HTR-8/SVneo (cell line): ENCODE data around the gene CBX1.
A peak's percentile ranks its signal among the peaks of the same experiment; 100 is the strongest.

Experiments used
- DNase-seq: peaks from one replicate; pipeline ENCODE4 v3.0.0; 2011; ENCODE audit warnings: low spot score, mixed read lengths; ENCODE audit not compliant: insufficient read length
- FAIRE-seq: peaks from 2 replicates; lab custom pipeline; 2011; peaks lifted over from hg19 to GRCh38; lab: Jason Lieb, UNC

The CBX1 gene

GRCh38 chr17:48125829-48126531 lies 24.7 kb upstream of the CBX1 start:
- FAIRE-seq (no peak), DNase-seq (no peak)

GRCh38 chr17:48123776-48124388 lies 22.6 kb upstream of the CBX1 start:
- no peak for FAIRE-seq

DNA sequence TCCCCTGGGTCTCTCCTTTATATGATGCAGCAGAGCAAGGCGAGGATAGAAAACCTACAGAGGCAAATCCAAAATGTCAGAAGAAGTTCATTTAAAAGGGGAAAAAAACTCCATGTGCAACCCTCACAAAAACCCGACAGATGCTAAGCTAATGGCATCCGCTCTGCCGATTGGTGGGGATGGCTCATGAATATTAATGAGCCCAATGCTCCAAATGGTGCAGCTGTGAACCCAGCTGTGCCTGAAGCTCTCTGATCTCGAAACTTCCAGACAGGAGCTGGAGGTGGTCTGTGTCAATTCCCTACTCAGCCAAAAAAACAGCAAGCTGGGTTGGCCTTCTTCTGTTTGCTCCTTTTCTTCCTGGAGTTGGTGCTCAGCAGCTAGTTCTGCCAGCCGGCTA lies 21.8 kb upstream of the CBX1 start:
- DNase-seq (no peak), FAIRE-seq (no peak)

More at GRCh38 chr17:48123776-48124388, 22.6 kb upstream of the CBX1 start:
- DNase-seq: no peak

- no peak for DNase-seq
- no peak for FAIRE-seq
These were observed 21.4 kb upstream of the CBX1 start for GRCh38 chr17:48122665-48123045.

- DNase-seq (no peak), FAIRE-seq (no peak)
These were observed 20.8 kb upstream of the CBX1 start for GRCh38 chr17:48121923-48122664.

GRCh38 chr17:48113201-48113676 lies 12.0 kb upstream of the CBX1 start:
- no peak for DNase-seq
- FAIRE-seq: no peak

GRCh38 chr17:48111937-48112241 lies 10.6 kb upstream of the CBX1 start:
- FAIRE-seq: no peak
- DNase-seq: no peak

DNA sequence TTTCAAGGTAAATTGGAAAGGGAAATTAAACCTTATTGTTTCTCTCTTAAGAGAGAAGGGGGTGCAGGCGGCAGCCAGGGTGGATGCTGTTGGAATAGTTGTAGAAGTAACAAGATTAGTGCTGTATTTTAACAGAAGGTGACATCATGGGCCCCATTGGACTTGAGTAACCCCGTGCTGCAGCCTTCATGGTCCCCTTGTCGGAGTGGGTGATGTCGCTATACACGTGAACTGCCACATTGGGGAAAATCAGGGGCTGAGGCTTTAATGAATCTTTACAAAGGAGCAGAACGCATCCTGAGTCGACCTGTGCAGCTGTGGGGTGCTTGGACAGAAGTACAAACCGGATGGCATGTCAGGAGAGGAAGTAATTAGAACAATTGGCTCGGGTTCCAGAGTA lies 9.5 kb upstream of the CBX1 start:
- FAIRE-seq (no peak), DNase-seq (no peak)

GRCh38 chr17:48107137-48108055 lies 6.1 kb upstream of the CBX1 start, which contains the start of gene SNX11:
Gene SNX11 (plus strand): TSS chr17:48107766. CDS start chr17:48112044, 4,278 bp downstream.
- DNase-seq (peak; percentile 98), FAIRE-seq (peak; percentile 93)

DNA sequence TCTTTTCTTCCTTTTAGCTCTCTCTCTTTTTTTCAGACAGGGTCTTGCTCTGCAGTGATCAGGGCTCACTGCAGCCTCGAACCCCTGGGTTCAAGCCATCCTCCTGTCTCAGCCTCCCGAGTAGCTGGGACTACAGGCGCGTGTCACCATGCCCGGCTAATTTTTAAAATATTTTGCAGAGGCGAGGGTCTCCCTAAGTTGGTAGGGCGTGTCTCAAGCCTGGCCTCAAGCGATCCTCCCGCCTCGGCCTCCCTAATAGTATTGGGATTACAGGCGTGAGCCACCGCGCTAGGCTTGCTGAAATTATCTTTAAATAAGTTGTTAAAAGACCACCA lies 5.5 kb upstream of the CBX1 start:
- FAIRE-seq (no peak), DNase-seq (no peak)

DNA sequence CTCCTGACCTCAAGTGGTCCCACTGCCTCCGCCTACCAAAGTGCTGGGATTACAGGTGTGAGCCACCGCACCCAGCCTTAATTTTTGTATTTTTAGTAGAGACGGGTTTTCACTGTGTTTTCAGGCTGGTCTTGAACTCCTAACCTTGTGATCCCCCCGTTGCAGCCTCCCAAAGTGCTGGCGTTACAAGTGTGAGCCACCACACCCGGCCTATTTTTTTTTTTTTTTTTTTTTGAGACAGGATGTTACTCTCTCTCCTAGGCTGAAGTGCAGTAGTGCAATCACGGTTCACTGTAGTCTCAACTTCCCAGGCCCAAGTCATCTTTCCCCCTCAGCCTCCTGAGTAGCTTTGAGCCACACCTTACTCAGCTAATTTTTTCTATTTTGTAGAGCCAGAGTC lies 3.2 kb upstream of the CBX1 start:
- FAIRE-seq (no peak), DNase-seq (no peak)

DNA sequence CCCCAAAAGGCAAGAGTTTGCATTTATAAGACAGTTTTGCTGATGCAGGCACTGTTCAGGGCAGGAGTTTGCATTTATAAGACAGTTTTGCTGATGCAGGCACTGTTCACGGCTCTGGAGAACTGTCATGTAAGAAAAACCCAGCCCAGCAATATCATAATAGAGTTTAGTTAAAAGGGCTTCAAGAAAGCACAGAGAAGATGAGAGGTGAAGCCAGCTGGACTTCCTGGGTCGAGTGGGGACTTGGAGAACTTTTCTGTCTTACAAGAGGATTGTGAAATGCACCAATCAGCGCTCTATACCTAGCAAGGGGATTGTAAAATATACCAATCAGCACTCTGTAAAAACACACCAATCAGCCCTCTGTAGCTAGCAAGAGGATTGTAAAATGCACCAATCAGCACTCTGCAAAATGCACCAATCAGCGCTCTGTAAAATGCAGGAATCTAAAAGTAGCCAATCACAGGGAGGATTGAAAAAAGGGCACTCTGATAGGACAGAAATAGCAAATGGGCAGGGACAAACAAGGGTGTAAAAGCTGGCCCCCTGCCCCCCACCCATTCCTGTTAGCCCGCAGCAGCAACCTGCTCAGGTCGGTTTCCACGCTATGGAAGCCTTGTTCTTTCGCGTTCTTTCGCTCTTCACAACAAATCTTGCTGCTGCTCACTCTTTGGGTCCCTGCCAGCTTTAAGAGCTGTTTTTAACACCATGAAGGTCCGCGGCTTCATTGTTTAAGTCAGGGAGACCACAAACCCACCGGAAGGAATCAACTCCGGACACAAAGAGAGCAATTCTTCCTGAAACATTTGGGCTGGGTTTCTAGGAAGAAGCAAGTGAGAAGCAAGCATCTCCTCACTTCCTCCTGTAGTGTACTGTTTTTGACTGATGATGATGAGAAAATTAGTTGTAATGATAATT lies 1.8 kb upstream of the CBX1 start:
- FAIRE-seq (no peak), DNase-seq (no peak)

DNA sequence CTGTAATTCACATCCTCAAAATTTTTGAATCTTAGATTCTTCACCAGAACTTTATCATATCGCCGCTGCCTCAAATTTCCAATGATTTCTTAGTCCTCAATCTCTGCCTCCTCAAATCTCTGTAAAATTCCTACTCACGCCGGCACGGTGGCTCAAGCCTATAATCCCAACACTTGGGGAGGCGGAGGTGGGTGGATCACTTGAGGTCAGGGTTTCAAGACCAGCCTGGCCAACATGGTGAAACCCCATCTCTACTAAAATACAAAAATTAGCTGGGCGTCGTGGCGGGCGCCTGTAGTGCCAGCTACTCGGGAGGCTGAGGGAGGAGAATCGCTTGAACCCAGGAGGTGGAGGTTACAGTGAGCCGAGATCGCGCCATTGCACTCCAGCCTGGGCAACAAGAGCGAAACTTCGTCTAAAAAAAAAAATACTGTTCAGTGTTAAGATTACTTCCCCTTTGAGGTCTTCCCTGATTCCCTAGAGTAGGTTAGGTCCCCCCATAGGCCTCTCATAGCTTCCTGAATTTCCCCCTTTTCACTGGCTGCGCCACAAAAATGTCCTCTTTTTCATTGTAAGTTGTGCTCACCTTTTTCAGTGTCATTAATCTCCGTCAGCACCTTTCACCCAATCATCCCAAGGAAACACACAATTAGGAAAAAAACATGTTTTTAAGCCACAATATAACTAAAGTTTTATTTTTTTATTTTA lies 919 bp upstream of the CBX1 start:
- FAIRE-seq (no peak), DNase-seq (no peak)

DNA sequence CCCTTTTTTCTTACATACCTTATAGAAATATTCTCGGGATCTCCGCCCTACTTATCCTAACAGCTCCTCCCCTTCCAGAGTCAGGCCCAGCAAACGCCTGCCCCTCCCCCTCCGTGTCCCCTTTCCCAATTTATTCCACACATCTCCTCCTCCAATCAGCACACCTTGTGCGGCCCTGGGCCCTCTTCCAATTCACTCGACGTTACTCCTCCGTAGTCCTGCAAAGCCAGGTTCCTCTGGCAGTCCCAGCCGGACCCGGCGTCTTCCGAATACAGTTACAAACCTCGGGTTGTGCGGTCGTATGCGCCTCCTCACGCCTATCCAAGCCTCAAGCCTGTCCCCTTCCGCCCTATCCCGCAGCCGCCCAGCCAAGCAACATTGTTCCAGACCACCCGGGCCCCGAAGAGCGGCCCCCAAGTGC lies 677 bp downstream of the CBX1 start:
- peak; percentile 72 for DNase-seq

DNA sequence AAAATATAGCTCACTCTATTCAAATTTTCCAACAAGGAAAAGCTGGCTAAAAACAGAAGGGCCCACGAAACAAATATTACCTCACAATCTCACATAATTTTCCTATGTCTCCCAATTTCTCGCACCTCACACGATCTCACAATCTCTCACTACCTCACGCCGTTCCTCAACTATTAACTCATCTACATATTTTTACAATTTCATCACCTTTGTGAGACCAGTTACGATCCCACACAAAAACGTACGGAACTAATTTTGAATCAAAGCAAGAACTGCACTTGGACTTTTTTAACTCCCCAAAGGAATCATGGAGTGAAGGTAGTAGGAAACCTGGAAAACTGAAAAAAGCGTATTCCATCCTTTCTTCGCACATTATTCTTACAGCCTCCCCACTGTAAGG lies 1.1 kb downstream of the CBX1 start:
- no peak for FAIRE-seq
- no peak for DNase-seq

More for the DNA sequence above, 677 bp downstream of the CBX1 start:
- no peak for FAIRE-seq

- FAIRE-seq: no peak
- no peak for DNase-seq
These were observed 5.7 kb downstream of the CBX1 start for GRCh38 chr17:48095611-48096010.

GRCh38 chr17:48093341-48094045 lies 7.8 kb downstream of the CBX1 start:
- DNase-seq (no peak), FAIRE-seq (no peak)

DNA sequence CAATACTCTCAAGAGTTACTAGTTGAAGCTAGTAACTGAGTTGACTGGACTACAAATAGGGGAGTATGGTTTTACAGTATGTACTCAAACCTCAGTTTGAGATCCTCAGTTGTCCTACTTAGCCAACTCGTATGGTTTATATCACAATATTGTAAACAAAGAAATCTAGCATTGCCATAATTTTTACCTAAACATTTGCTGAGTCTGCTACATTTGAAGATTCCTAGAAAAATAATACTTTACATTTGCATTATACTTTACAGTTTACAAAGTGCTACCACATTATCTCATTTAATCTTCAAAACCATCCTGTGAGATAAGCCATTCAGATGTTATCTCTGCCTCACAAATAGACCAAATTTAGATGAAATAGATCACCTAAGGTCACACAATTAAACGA lies 16.3 kb downstream of the CBX1 start:
- DNase-seq (no peak), FAIRE-seq (no peak)
